HG02852 (cell line): ENCODE measurements around the gene RUFY3.
"Not testable (repeated sequence)": the region's sequence is repeated elsewhere in the genome, so short reads cannot be mapped to it uniquely, and the experiment has no call there.

Source experiments
- ATAC-seq: cut with Tn5 transposase; IDR thresholded peaks from one replicate; pipeline ENCODE4 v1.9.1; 2021; ENCODE audit warnings: mild to moderate bottlenecking, moderate library complexity; ENCODE audit not compliant: unreplicated experiment

RUFY3 gene

DNA sequence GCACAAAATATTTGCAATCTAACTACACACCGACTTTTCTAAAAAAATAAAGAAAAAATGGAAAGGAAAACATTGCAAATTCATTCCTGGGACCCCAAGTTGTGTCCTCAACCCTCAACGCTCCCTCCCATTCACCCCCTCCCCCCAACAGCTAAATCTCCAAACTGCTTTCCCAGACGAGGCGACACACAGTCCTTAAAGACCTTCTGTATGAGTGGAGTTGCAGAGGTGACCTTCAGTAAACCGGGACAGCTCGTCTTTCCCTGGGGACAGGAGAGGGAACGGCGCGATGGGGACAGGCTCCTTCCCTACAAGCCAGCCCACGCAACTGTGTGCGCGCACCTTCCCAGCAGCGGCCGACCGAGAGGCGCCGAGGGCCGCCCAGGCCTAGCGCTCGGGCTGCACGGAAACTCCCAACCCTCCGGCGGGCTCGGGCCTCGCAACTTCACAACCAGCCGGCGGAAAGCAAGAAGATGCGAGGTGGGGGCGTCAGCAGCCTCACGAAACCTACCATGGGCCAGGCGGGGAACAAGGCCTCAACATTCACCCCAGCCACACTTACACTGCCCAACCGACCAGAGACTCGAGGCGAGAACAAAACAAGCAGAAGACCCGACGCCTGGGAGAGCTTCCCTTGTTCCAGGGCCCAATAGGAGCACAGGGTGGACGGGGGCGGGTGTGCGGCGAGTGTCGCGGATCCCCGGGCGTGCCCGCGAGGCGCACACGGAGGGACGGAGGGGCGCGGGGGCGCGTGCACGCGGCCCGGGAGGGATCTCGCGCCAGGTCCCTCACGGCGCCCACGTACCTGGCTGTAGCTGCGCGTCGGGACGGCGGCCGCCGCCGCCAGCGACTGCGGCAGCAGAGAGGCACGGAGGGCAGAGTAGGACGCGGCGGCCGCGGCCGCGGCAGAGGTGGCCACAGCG is 117.2 kb downstream of the RUFY3 start:
- peak; percentile 63 for ATAC-seq

DNA sequence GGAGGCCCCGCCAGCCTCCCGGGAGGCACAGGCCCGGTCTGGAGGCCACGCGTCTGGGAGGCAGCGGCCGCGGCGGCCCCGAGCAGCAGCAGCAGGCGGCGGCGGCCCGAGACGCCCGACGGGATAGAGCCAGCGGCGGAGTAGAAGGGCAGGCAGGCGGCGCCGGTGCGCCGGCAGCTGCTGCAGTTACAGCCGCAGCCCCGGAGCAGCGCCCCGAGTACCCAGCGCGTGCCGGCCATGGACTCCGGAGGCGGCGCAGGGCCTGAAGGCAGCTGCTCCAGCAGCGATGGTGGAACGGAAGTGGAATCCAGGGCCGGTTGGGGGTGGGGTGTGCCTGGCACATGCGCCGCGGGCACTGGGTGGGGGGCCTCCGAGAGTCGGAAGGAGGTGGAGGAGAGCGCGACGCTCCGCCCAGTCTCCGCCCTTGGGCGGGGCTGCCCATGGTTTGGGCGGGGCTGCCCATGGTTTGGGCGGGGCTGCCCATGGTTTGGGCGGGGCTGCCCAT is 117.9 kb downstream of the RUFY3 start, which contains the start of gene GRSF1:
TSS of gene GRSF1 (minus strand) at position 302 of the 505 bp plus-strand sequence. CDS start at position 239, 63 bp downstream.
- peak; percentile 62 for ATAC-seq

DNA sequence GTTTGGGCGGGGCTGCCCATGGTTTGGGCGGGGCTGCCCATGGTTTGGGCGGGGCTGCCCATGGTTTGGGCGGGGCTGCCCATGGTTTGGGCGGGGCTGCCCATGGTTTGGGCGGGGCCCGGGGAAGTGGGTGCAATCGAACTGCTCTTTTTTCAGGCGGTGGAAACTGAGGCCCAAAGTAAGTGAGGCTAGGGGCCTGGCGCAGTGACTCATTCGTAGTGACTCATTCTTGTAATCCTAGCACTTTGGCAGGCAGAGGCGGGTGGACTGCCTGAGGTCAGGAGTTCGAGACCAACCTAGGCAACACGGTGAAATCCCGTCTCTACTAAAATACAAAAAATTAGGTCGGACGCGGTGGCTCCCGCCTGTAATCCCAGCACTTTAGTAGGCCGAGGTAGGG is 118.4 kb downstream of the RUFY3 start:
- not testable (repeated sequence) for ATAC-seq

DNA sequence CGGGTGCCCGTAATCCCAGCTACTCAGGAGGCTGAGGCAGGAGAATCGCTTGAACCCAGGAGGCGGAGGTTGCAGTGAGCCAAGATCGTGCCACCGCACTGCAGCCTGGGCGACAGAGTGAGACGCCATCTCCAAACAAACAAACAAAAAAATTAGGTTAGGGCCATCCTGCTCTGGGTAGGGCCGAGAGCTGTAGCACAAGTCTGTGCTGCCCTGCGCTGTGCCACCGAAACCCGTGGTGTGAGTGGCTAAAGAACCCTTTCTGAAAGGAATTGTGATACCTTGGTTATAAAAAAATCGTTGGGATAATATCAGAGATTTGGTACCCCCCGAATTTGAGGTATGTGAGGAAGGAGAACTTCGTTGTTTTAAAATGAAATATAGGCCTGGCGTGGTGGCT is 118.9 kb downstream of the RUFY3 start:
- ATAC-seq: not testable (repeated sequence)

DNA sequence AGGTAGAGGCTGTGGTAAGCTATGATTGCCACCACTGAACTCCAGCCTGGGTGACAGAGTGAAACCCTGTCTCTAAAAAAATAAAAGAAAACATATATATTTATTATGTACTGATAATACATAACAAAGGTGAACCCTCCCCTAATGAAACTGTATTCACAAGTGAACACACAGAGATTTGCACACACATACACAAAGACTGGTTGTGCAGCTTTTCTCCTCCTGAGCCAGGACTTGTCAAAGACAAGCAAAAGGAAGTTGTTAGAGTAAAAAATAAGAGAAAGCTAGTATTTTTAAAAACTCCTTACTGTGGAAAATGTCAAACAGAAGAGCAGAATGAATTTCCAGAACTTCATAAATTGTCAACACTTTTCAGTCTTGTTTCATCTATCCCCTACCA is 119.4 kb downstream of the RUFY3 start:
- no peak for ATAC-seq

DNA sequence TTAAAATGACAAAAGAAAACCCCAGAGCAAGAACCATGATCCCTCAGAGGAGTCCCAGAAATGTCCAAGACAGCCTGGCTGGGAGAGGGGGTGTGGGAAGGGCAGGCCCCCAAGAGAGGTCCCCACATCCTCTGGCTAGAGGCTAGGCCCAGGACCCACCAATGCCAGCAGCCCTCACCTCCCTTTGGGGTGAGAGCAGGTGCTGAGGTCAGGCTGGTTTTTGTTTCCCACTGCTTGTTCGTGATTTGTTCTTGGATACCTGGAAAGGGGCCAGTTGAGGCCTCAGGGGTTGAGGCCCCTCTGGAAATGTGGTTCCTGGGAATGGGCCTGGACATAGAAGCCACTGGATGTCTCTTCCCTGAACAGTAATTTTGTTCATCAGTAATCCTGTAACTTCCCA is 120.2 kb downstream of the RUFY3 start:
- no peak for ATAC-seq

DNA sequence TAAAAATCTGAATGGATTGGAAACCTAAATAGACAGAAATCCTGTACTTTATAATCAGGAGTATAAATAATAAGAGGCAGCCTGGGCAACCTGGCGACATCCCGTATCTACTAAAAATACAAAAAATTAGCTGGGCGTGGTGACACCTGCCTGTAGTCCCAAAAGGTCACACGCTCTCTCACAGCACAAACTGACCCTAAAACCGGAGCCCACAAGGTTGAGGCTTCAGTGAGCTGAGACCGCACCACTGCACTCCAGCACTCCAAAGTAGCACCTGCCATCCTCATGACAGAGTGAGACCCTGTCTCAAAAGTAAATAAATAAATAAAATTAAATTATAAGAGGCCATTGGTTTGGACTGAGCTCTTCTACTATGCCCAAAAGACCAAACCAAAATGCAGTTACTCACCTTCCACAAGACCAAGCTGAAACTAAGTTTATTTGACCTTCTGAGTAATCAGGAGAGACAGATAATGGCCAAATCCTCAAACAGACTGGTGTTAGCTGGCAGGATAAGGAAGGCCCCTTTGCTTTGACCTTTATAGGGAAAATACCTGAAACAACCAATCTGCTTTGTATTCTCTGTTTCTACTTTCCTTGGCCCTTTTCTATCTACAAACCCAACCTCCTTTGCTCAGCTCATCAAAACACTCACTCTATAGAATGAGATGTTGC is 121.1 kb downstream of the RUFY3 start:
- ATAC-seq: no peak

DNA sequence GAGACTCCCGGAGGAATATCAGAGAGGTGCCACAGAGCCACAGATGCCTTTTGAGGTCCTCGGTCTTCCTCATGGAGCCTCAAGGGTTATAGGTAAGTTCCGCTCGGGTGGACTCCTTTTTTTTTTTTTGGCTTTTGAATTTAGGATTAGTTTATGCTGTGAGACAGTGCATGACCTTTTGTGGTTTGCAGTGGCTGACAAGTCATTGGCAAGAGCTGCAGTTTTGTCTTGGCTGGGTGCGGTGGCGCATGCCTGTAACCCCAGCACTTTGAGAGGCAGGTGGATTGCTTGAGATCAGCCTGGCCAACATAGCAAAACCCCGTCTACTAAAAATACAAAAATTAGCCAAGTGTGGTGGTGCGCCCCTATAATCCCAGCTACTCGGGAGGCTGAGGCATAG is 122.4 kb downstream of the RUFY3 start:
- peak; percentile 25 for ATAC-seq

DNA sequence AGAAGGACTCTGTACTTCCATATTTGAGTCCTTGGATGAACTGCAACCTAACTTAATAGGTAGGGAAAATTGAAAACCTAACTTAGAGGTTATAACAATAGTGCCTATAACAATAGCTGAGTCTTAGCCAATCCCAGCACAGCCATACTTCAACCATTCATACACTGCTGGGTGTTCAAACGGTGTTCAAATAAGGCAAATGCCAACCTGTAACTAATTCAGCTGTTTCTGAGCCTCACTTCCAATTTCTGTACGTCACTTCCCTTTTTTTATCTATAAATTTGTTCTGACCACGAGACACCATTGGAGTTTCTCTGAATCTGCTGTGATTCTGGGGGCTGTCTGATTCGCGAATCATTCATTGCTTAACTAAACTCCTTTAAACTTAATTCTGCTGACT is 127.5 kb downstream of the RUFY3 start:
- ATAC-seq: no peak

DNA sequence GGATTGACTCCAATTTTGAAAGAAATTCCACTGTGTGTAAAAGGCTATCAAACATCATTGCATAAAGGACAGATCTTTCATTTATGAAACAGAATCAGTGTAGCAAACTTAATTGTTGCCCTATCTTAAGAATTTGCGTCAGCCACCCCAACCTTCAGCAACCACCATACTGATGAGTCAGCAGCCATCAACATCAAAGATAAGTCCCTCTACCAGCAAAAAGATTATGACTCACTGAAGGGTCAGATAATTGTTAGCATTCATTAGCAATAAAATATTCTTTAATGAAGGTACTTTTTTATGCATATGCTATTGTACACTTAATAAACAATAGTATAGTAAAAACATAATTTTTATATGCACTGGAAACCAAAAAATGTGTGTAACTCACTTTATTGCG is 133.7 kb downstream of the RUFY3 start:
- no peak for ATAC-seq
